Erythroblast (primary cell): ENCODE measurements around the gene CNST.

Source experiments
- GATA1 ChIP-seq: IDR thresholded peaks from 2 replicates; pipeline ENCODE4 v1.6.1; 2011; ENCODE audit warnings: low read depth, mild to moderate bottlenecking, control low read depth, low read length, moderate library complexity
- POLR2A ChIP-seq: IDR thresholded peaks from 2 replicates; pipeline ENCODE4 v1.6.1; 2011; ENCODE audit warnings: mild to moderate bottlenecking, low read length

- TF ChIP-seq POLR2A (no peak), GATA1 (no peak)
Measured at GRCh38 chr1:246534114-246534513, 32.1 kb upstream of the CNST start.
